WERI-Rb-1 (cell line): Measurements from ENCODE around the gene ADAMTS18.

Source experiments
- DNase-seq: peaks from one replicate; pipeline ENCODE4 v3.0.0-alpha.2; 2020
- H3K27ac ChIP-seq: fragments of 250-450 bp; sonication (Bioruptor Pico); 2 replicates; pipeline ENCODE4 v1.5.1; 2020; ENCODE audit warnings: mild to moderate bottlenecking, moderate library complexity
- H3K27me3 ChIP-seq: fragments of 250-450 bp; sonication (Bioruptor Pico); 2 replicates; pipeline ENCODE4 v1.5.1; 2021; ENCODE audit warnings: mild to moderate bottlenecking, low read depth, moderate library complexity; ENCODE audit not compliant: insufficient read depth, severe bottlenecking
- H3K36me3 ChIP-seq: fragments of 250-450 bp; sonication (Bioruptor Pico); 2 replicates; pipeline ENCODE4 v1.5.1; 2020; ENCODE audit warnings: mild to moderate bottlenecking, moderate library complexity
- H3K4me3 ChIP-seq: 2 replicates; pipeline ENCODE4 v1.5.1; 2011; ENCODE audit warnings: low read depth, mild to moderate bottlenecking, control low read depth, low read length
- H3K9me3 ChIP-seq: fragments of 250-450 bp; sonication (Bioruptor Pico); 2 replicates; pipeline ENCODE4 v1.5.1; 2021; ENCODE audit warnings: mild to moderate bottlenecking, moderate library complexity; ENCODE audit not compliant: severe bottlenecking
- CTCF ChIP-seq: IDR thresholded peaks from 2 replicates; pipeline ENCODE4 v1.5.1; 2011; ENCODE audit warnings: low read depth, mild to moderate bottlenecking, control low read depth, inconsistent platforms, low read length

ADAMTS18 gene

GRCh38 chr16:77434530-77435271, at the start of gene ADAMTS18:
ADAMTS18 (minus strand) TSS chr16:77435034; CDS start chr16:77434695, 339 bp downstream.
- Histone ChIP-seq H3K9me3 (no peaks in the 10 kb centered on the region), H3K36me3 (no peaks in the 10 kb centered on the region), H3K4me3 (peak within 1 kb of the TSS; percentile 43), H3K27ac (no peak within 1 kb of the TSS), H3K27me3 (peaks cover 57% of the 10 kb centered on the region)
- TF ChIP-seq CTCF, result 0 out of 2 replicates have a peak, but pooled peaks have one; percentile 27
- DNase-seq, result peak; percentile 16

GRCh38 chr16:77480681-77481315, 46.0 kb upstream of the ADAMTS18 start:
- Histone ChIP-seq H3K27me3 (no peaks in the 10 kb centered on the region), H3K9me3 (no peaks in the 10 kb centered on the region), H3K4me3 (no peak overlapping the region), H3K27ac (no peak overlapping the region), H3K36me3 (no peaks in the 10 kb centered on the region)
- no peak for TF ChIP-seq CTCF
- no peak for DNase-seq

- no peaks in the 10 kb centered on the region for H3K36me3 ChIP-seq
- no peak for TF ChIP-seq CTCF
- no peak overlapping the region for H3K27ac ChIP-seq
- no peaks in the 10 kb centered on the region for H3K27me3 ChIP-seq
- H3K9me3 ChIP-seq, result no peaks in the 10 kb centered on the region
- no peak for DNase-seq
- H3K4me3 ChIP-seq, result no peak overlapping the region
Measured at GRCh38 chr16:77472262-77472661, 37.4 kb upstream of the ADAMTS18 start.

GRCh38 chr16:77470851-77471250, 36.0 kb upstream of the ADAMTS18 start:
- no peaks in the 10 kb centered on the region for H3K9me3 ChIP-seq
- no peaks in the 10 kb centered on the region for H3K36me3 ChIP-seq
- H3K27ac ChIP-seq, result no peak overlapping the region
- H3K4me3 ChIP-seq, result no peak overlapping the region
- DNase-seq, result no peak
- H3K27me3 ChIP-seq, result no peaks in the 10 kb centered on the region
- TF ChIP-seq CTCF, result no peak

GRCh38 chr16:77469634-77470033, 34.8 kb upstream of the ADAMTS18 start:
- Histone ChIP-seq H3K27me3 (no peaks in the 10 kb centered on the region), H3K9me3 (no peaks in the 10 kb centered on the region), H3K27ac (no peak overlapping the region), H3K36me3 (no peaks in the 10 kb centered on the region), H3K4me3 (no peak overlapping the region)
- TF ChIP-seq CTCF, result no peak
- no peak for DNase-seq
